HepG2 (cell line): ENCODE results near the gene MYOM1.

Experiments used
- ATF3 ChIP-seq: sonication (generic); formaldehyde crosslinking; IDR thresholded peaks from 2 replicates; pipeline ENCODE4 v1.4.0; 2020; ENCODE audit warnings: missing genetic modification reagents
- CTCF ChIP-seq: sonication (generic); formaldehyde crosslinking; IDR thresholded peaks from 2 replicates; pipeline ENCODE4 v1.5.0; 2020; ENCODE audit warnings: mild to moderate bottlenecking, missing genetic modification reagents, moderate library complexity
- USF2 ChIP-seq, 2 experiments: sonication (generic) in 1 of 2; formaldehyde crosslinking in 1 of 2; IDR thresholded peaks; 2 replicates each; pipeline versions ENCODE4 v1.5.1 to v1.6.1; 2011 to 2020; ENCODE audit warnings: borderline replicate concordance in 1 of 2, low read depth in 1 of 2, low read length in 1 of 2, mild to moderate bottlenecking in 1 of 2, missing genetic modification reagents in 1 of 2, moderate library complexity in 1 of 2
- ZNF274 ChIP-seq: sonication (generic); formaldehyde crosslinking; IDR thresholded peaks from 2 replicates; pipeline ENCODE4 v1.5.1; 2020; ENCODE audit warnings: mild to moderate bottlenecking, missing genetic modification reagents
- ZNF367 ChIP-seq: sonication (generic); formaldehyde crosslinking; IDR thresholded peaks from 2 replicates; pipeline ENCODE4 v1.4.0; 2020; ENCODE audit warnings: missing genetic modification reagents, borderline replicate concordance
- ZNF816 ChIP-seq: sonication (generic); formaldehyde crosslinking; IDR thresholded peaks from 2 replicates; pipeline ENCODE4 v1.8.0; 2022; ENCODE audit warnings: missing genetic modification reagents, mild to moderate bottlenecking, borderline replicate concordance

- TF ChIP-seq ZNF367 (CRISPR knock-in tag) (no peak), CTCF (no peak), ATF3 (CRISPR knock-in tag) (no peak), USF2 (IDR thresholded peaks at IDR 0.05; ENCODE audit: low read depth, low read length) (no peak), USF2 (CRISPR knock-in tag; IDR thresholded peaks at IDR 0.05; ENCODE audit: borderline replicate concordance) (no peak), ZNF816 (CRISPR knock-in tag) (no peak), ZNF274 (CRISPR knock-in tag) (no peak)
Observed at GRCh38 chr18:3221496-3221895, 1.7 kb upstream of the MYOM1 start.
